Activated naive CD4-positive, alpha-beta T cell treated with anti-CD3 and anti-CD28 coated beads, Interleukin-2, amount 50 U/mL, for 16 hours (primary cell): ENCODE data around the gene CDC123.
"Not testable (repeated sequence)": the region's sequence is repeated elsewhere in the genome, so short reads cannot be mapped to it uniquely, and the experiment has no call there.

Experiments used
- DNase-seq: peaks from one replicate; pipeline ENCODE4 v3.0.0-alpha.2; 2020

The CDC123 gene

GRCh38 chr10:12195603-12196506 lies at the start of gene CDC123, which contains the start of gene NUDT5:
Gene CDC123, plus strand, starts transcription at chr10:12196188. Its CDS starts 58 bp downstream, at chr10:12196246.
Gene NUDT5, minus strand, starts transcription at chr10:12195891. Its CDS starts 9,600 bp downstream, at chr10:12186291.
- DNase-seq = peak; percentile 84

- no peak for DNase-seq
These were observed 45.8 kb upstream of the CDC123 start for GRCh38 chr10:12150163-12150562.

- no peak for DNase-seq
These were observed 41.5 kb upstream of the CDC123 start for GRCh38 chr10:12154516-12154915.

- no peak for DNase-seq
These were observed 39.4 kb upstream of the CDC123 start for GRCh38 chr10:12156367-12157123.

GRCh38 chr10:12158111-12158510 lies 37.9 kb upstream of the CDC123 start:
- DNase-seq = no peak

- no peak for DNase-seq
These were observed 35.3 kb upstream of the CDC123 start for GRCh38 chr10:12160664-12161063.

GRCh38 chr10:12162927-12163326 lies 33.1 kb upstream of the CDC123 start:
- DNase-seq = no peak

GRCh38 chr10:12164085-12164484 lies 31.9 kb upstream of the CDC123 start:
- no peak for DNase-seq

GRCh38 chr10:12165036-12165435 lies 31.0 kb upstream of the CDC123 start:
- no peak for DNase-seq

GRCh38 chr10:12165999-12166775 lies 29.8 kb upstream of the CDC123 start:
- no peak for DNase-seq

GRCh38 chr10:12171512-12171911 lies 24.5 kb upstream of the CDC123 start:
- DNase-seq = not testable (repeated sequence)

GRCh38 chr10:12177642-12178041 lies 18.3 kb upstream of the CDC123 start:
- DNase-seq = no peak

- DNase-seq = no peak
These were observed 16.3 kb upstream of the CDC123 start for GRCh38 chr10:12179606-12180170.

GRCh38 chr10:12180221-12180974 lies 15.6 kb upstream of the CDC123 start:
- no peak for DNase-seq

- peak; percentile 56 for DNase-seq
These were observed 14.8 kb upstream of the CDC123 start for GRCh38 chr10:12181065-12181775.

- no peak for DNase-seq
These were observed 11.8 kb upstream of the CDC123 start for GRCh38 chr10:12184165-12184564.

- DNase-seq = no peak
These were observed 9.7 kb upstream of the CDC123 start for GRCh38 chr10:12186323-12186722.

GRCh38 chr10:12187321-12187905 lies 8.6 kb upstream of the CDC123 start:
- no peak for DNase-seq

GRCh38 chr10:12188656-12189055 lies 7.3 kb upstream of the CDC123 start:
- no peak for DNase-seq

- DNase-seq = no peak
These were observed 6.6 kb upstream of the CDC123 start for GRCh38 chr10:12189426-12189825.

GRCh38 chr10:12191715-12192114 lies 4.3 kb upstream of the CDC123 start:
- DNase-seq = no peak
